IPS DF 4.7 (cell line): ENCODE data around the gene ATG13.

ENCODE experiments used
- DNase-seq: peaks from one replicate; pipeline ENCODE4 v3.0.0-alpha.2; 2013; ENCODE audit warnings: low spot score; ENCODE audit errors: extremely low read depth

ATG13 gene

DNA sequence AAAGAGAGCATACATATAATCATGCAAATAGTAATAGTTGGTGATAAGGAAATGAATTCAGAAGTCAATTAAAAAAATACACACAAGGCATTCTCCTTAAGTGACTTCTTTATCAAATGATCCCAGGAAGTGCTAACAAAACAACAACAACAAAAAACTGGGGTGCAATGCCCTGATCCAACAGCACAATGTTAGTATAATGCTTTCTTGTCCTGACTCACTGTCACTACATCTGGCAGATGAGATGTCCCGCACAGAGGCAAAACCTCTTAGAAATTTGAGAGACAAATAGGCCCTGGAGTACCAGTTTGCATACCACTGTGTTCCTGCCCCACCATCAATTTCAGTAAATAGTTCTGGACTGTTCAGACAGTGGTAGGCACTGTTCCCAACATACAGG is 12.6 kb upstream of the ATG13 start:
- no peak for DNase-seq

DNA sequence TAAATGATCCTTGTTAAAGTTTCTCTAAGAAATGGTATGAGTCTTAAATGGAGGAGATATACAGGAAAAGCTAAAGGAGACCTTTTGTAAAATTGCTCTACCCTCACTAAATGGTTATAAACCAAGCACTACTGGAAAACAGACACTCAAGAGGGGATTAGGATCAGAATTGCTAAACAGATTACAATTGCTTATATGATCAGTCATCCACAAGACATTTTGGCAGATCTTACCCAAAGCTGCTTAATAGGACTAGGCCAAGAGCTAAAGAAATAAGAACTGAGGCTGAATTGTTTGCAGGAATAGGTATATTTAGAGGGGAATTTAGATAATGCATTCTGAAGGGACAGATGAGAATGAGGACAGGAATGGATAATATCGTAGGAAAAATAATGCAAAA is 9.8 kb upstream of the ATG13 start:
- DNase-seq: no peak

DNA sequence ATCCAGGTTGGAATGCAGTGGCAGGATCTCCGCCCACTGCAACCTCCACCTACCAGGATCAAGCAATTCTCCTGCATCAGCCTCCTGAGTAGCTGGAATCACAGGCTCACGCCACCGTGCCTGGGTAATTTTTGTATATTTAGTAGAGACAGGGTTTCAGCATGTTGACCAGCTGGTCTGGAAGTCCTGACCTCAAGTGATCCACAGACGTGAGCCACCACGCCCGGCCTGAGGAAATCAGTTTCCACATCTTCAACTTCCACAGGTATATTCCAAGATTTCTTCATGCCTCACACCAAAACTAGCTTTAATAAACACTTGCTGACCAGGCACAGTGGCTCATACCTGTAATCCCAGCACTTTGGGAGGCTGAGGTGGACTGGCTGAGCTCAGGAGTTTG is 8.0 kb upstream of the ATG13 start:
- DNase-seq: no peak

DNA sequence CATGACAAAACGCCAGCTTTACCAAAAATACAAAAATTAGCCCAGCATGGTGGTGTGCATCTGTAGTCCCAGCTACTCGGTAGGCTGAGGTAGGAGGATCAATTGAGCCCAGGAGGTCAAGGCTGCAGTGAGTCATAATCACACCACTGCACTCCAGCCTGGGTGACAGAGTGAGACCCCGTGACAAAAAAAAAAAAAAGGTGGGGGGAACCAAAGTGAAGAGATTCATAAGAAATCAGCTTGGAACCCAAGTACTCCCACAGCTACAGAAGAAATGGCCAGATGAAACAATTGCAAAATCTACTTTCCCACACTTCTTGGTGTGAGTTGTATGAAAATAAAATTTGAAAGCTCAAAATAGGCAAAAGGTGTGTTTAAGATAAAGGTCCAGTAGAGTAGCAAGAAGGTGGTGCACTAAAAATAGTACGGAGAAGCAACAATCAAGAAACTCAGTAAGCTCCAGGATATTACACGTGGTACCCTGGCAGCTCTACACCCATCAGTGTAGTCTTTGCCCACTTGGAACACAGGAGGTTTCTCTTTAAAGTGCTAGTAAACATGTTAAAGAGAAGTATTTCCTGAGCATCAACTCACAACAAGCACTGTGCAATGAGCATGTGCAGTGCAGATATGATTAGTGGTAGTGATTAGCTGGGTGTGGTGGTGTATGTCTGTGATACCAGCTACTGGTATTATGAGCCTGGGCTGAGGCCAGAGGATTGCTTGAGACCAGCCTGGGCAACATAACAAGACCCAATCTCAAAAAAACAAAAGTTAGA is 5.6 kb upstream of the ATG13 start:
- DNase-seq: no peak

DNA sequence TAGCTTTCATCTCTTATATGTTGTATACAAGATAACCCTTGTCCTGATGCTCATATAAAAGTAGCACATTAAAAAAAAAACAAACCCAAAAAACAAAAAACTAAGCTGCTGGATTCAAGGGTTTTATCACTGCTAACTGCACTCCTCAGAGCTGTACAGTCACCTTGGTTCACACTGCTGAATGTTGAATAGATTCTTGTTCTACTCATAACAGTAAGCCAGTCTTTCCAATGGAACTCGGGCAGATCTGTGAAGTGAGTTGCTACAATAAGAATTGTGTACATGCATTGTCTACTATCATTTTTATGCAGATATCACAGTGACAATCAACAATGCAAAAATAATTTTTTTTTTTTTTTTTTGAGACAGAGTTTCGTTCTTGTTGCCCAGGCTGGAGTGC is 5.0 kb upstream of the ATG13 start:
- no peak for DNase-seq

DNA sequence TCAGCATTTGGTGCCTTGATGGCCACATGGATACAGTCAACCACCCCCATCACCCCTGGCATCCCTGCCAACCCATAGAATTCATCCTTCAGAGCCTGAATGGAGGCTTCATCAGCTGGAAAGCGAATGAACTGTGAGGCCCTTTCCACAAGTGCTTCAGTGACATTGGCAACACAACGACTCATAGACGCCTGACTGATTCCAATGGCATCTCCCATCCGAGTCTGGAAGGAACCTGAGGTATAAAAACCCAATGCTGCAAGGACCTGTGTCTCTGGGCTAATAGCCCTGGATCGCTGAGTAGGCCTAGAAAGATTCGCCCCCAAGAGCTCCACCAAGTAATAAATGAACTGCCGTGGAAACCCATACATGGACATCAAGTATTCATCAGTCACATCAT is 1.6 kb upstream of the ATG13 start:
- no peak for DNase-seq

DNA sequence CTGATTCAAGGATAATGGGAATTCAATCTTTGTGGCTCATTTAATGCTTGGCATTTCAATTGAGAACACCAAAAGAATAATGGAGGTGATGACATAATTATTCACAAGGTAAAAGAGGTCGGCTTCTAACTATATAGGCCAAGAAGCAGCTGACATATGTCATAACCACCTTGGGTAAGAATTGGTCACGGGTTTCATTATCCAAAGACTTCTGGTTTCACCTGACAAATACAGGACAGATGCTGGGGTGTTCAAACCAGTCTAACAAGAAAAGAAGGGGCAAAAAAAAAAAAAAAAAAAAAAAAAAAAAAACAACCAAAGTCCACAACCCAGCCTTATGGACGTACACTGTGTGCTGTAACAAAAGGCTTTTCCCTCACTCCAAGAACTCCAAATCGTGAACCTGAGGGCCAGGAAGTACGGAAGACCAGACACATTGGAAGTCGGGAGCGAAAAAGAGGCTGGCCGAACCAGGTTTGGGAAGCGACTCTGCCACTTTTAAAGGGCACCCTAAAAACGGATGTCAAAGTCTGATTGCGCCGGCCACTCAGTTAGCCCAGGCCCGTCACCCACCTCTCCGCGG is 711 bp upstream of the ATG13 start:
- no peak for DNase-seq

DNA sequence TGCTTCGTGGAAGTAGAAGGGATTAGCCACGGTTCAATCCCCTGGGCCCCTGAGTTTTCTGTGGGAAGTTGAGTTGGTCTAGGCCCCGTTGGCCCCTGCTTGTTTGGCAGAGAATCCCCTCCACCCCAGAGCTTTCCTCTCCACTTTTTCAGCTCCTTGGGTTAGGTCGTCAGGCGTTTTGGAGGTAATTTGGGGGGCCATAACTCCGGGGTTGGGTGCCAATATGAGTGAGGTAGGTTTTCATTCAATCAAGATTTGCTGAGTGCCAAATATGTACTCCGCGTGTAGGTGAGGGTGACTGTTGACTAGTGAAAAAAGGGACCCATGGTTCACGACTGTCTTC is 590 bp downstream of the ATG13 start:
- no peak for DNase-seq

DNA sequence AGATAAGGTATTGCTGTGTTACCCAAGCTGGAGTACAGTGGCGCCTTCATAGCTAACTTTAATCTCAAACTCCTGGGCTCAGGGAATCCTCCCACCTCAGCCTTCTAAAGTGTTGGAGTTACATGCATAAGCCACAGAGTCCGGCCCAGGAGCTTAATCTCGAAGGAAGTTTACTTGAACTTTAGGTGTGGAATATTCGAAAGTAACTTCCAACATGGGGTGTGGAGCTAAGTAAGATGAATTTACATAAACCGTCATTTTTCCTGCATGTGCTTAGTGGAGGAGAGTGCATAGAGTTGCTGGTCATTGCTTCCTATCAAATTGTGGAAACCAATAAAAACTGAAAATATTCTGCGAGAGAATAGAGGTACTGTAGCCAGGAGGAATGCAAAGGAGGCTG is 1.5 kb downstream of the ATG13 start:
- DNase-seq: no peak

DNA sequence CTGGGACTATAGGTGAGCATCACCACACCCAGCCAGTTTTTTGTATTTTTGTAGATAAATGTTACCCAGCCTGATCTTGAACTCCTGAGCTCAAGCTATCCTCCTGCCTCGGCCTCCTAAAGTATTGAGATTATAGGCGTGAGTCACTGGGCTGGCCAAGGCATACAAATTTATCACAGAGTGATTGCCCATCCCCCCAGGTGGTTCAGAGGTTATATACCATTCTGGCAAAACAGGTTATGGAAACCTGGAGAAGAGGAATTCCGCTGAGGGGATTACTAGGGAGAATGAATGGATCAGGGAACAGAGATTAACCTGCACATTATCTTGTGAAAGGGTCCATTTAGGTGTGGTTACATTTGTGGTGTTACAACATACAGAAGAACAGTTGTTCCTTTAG is 8.1 kb downstream of the ATG13 start:
- no peak for DNase-seq

DNA sequence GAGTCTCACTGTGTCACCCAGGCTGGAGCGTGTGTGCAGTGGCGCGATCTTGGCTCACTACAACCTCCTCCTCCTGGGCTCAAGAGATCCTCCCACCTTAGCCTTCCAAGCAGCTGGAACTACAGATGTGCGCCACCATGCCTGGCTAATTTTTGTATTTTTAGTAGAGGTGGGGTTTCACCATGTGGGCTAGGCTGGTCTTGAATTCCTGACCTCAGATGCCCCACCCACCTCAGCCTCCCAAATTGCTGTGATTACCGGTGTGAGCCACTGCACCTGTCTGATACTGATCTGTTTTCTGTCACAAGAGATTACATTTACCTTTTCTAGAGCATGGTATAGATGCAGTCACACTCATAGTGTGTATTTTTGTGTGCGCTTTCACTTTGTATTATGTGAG is 11.6 kb downstream of the ATG13 start:
- DNase-seq: no peak

DNA sequence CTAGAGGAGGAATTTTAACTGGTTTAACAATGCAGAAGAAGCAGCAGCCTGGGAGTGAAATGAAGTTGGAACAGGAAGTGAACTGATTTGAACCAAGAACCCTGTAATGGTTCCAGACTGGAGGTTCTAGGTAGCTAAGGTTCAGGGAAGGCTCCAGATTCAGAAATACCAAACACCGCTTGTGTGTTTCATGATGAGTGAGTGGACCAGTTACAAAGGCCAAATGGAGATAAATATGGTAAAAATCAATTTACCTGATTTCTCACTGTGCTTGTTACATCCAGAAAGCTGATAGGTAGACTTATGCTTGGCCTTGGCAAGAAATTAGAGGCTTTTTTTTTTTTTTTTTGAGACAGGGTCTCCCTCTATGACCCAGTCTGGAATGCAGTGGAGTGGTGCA is 12.9 kb downstream of the ATG13 start:
- DNase-seq: no peak

DNA sequence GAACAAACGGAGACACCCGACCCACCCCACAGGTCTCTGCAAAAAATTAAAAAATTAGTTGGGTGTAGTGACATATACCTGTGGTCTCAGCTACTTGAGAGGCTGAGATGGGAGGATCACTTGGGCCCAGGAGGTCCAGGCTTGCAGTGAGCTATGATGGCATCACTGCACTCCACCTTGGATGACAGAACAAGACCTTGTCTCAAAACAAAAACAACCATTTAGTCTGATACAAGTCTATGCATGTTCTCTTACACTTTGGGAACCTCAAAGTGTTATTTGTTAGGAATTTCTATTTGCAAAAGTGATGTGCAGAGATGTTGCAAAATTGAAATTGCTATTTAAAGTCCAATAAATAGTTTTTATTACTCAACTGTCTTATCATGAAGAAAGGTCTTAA is 14.3 kb downstream of the ATG13 start:
- DNase-seq: no peak

DNA sequence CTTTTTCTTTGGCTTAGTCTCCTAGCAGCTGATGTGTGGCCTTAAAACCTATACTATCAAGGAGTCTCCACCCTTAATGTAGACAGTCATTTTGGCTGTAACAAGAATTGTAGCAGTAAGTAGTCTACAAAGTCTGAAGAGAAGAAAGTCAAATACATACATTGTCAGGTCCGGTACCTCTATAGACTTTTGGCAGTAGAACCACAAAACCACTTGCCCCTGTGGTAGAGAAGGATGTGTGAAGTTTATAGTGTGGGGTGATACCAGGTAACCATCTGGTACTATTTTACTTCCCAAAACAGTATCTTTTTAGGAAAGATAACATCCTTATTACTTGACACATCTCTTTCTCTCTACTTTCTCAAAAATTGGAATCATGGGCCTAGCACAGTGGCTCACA is 15.1 kb downstream of the ATG13 start:
- no peak for DNase-seq

DNA sequence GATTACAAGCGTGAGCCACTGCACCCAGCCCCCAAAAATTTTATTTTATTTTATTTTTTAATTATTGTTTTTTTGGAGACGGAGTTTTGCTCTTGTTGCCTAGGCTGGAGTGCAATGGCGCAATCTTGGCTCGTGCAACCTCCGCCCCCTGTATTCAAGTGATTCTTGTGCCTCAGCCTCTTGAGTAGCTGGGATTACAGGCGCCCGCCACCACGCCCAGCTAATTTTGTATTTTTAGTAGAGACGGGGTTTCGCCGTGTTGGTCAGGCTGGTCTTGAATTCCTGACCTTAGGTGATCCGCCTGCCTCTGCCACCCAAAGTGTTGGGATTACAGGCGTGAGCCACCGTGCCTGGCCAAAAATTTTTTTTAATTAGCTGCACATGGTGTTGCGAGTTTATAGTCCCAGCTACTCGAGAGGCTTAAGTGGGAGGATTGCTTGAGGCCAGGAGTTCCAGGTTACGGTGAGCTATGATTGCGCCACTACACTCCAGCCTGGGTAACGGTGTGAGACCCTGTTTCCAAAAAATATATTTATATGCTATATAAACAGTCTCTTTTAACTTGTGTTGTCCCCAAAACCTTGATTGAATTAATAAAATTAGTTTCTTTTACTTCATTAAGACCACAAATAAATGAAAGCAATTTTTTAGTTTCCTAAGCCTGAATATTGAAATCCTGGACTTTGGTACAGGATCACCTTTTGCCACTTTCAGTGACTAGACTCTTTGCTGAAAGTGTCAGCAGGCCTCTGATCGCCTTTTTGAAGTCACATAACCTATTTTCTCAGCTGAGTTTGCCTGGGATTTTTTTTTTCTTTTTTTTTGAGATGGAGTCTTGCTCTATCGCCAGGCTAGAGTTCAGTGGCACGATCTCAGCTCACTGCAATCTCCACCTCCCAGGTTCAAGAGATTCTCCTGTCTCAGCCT is 16.2 kb downstream of the ATG13 start:
- DNase-seq: no peak

DNA sequence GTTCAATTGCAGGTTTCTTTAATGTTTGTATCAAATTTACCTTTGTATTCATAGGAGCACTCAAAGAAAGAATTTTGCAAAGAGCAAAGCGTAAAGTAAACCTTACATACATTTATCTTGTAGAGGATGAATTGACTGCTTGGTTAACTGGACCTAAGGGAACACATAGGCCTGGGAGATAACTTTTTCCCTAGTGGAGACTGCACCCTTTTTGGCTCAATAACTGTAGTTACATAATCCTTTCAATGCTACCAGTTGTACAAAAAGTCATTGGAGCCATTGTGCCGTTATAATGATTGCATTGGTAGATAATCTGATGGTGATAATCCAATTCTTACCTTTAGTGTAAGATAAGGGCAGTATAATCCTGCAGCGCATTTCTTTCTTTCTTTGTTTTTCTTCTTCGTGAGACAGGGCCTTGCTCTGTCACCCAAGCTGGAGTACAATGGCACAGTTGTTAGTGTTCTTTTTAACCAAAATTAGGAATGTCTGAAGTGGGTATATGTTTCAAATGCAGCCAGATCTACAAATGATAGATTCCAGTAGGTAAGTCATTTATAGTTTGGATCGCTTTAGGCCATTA is 18.3 kb downstream of the ATG13 start:
- DNase-seq: no peak

DNA sequence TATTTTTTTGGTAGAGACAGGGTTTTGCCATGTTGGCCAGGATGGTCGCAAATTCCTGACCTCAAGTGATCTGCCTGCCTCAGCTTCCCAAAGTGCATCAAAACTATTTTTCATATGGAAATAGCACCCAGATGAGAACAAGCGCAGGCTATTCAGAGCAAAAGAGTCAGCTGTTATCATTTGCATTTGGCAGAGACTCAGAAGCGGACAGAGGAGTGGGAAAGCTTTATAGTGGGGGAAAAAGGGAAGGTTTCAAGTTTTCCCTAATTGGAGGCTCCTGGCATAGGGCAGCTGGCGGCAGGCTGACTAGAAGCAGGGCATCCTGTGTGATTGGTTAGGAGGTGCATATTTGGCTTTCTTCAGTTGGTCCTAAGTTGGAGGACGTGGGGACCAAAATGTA is 20.2 kb downstream of the ATG13 start:
- no peak for DNase-seq

DNA sequence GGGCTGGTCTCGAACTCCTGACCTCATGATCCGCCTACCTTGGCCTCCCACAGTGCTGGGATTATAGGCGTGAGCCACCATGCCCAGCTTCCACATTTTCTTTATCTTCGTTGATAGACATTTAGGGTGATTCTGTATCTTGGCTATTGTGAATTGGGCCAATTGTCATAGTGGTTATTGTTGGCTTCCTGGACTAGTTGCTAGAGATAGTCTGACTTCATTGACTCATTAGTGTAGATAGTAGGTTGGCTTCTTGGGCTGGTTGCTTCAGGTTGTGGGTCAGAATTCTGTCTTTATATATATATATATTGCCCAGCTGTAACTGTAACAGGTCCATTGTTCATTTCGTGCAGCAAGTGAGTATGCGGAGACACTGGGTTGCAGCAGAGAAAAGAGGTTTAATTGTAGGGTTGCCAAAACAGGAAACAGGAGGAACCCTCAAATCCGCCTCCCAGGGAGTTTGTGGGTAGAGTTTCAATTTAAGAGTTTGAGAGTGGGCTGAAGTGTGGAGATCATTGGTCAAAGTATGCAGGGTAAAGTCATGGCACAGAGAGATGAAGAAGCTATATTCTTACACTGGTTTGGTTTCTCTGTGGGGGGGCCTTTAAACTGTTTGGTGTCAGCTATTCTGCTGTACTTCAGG is 22.0 kb downstream of the ATG13 start:
- no peak for DNase-seq

DNA sequence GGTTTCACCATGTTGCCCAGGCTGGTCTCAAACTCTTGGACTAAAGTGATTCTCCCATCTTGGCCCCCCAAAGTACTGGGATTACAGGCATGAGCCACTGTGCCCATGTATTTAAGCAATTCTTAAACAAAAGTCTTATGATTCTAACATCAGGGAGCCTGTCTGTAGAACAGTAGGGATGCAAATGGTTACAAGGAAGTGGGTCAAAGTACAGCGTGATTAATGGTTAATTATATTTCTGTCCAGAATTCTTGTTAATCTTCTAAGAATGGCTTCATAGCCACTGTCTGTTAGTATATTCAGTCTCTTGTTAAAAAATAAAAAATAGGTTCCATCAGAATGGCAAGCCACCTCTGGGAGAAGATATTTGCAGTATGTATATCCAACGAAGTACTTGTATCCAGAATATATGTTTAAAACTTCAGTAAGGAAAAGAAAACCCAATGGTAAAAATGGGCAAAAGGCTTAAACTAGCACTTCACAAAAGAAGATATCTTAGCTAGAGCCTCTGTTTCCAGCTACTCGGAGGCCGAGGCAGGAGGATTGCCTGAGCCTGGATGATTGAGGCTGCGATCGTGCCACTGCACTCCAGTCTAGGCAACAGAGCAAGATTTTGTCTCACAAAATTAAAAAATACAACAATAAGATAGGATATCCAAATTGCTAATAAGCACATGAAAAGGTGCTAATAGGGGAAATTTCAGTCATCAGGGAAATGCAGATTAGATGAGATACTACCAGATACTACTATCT is 22.9 kb downstream of the ATG13 start:
- no peak for DNase-seq

DNA sequence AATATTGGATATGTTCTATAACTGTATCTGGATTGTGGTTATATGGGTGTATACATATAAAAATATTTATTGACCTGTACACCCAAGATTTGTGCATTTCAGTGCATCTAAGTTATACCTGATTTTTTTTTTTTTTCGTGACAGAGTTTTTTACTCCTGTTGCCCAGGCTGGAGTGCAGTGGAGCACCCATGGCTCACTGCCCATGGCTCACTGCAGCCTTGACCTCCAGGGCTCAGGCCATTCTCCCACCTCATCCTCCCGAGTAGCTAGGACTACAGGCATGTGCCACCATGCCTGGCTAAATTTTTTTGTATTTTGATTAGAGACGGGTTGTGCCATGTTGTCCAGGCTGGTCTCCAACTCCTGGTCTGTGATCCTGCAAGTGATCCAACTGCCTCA is 24.3 kb downstream of the ATG13 start:
- no peak for DNase-seq
